Measurements from ENCODE around the gene SIRPB1.

- TF ChIP-seq ZFX (IDR thresholded peaks at IDR 0.05) = no peak
- no peak for TF ChIP-seq CTCF (conservative IDR thresholded peaks at IDR 0.05)
Observed at GRCh38 chr20:1623501-1624205, 3.8 kb upstream of the SIRPB1 start.
